HepG2 (cell line): ENCODE data around the gene C20orf204. TPM values are rescaled to one million over a fixed set of nuclear protein-coding genes. Genes with fewer than 3 reads are reported as not detected.
A peak's percentile ranks its signal among the peaks of the same experiment; 100 is the strongest.

ENCODE experiments used
- AGO1 ChIP-seq: fragments of 200-400 bp; formaldehyde crosslinking; IDR thresholded peaks from 2 replicates; pipeline ENCODE4 v1.6.1; 2017; ENCODE audit warnings: mild to moderate bottlenecking, low read depth, low read length, moderate library complexity; ENCODE audit not compliant: poor library complexity, severe bottlenecking
- CC2D1A ChIP-seq: sonication (generic); formaldehyde crosslinking; IDR thresholded peaks from 2 replicates; pipeline ENCODE4 v1.8.1; 2023; ENCODE audit warnings: mild to moderate bottlenecking, missing genetic modification reagents
- CHD2 ChIP-seq: IDR thresholded peaks from 2 replicates; pipeline ENCODE4 v1.6.1; 2011; ENCODE audit warnings: low read depth, low read length, improper control_type of control experiment
- CREM ChIP-seq, 2 experiments: sonication (generic) in 1 of 2; formaldehyde crosslinking in 1 of 2; IDR thresholded peaks; 2 replicates each; pipeline versions ENCODE4 v1.4.0 to v1.6.1; 2016 to 2020; ENCODE audit warnings: antibody characterized with exemption in 1 of 2, mild to moderate bottlenecking in 1 of 2, missing genetic modification reagents in 1 of 2
- FOSL2 ChIP-seq: sonication (generic); formaldehyde crosslinking; IDR thresholded peaks from 2 replicates; pipeline ENCODE4 v1.4.0; 2020; ENCODE audit warnings: missing genetic modification reagents
- GABPA ChIP-seq, 2 experiments: IDR thresholded peaks; 2 replicates each; pipeline ENCODE4 v1.6.1; 2011 to 2016; ENCODE audit warnings: low read depth in 2 of 2, low read length in 1 of 2, missing biosample characterization in 1 of 2, missing genetic modification characterization in 1 of 2
- GATAD1 ChIP-seq: IDR thresholded peaks from 2 replicates; pipeline ENCODE4 v1.6.1; 2016; ENCODE audit warnings: missing genetic modification reagents, missing compliant biosample characterization
- HIC2 ChIP-seq: sonication (generic); formaldehyde crosslinking; IDR thresholded peaks from 2 replicates; pipeline ENCODE4 v1.9.0; 2022; ENCODE audit warnings: low read depth, missing genetic modification reagents
- HINFP ChIP-seq: sonication (generic); formaldehyde crosslinking; IDR thresholded peaks from 2 replicates; pipeline ENCODE4 v1.4.0; 2020; ENCODE audit warnings: low read depth, mild to moderate bottlenecking, missing genetic modification reagents
- HNRNPLL ChIP-seq: fragments of 200-400 bp; formaldehyde crosslinking; IDR thresholded peaks from 2 replicates; pipeline ENCODE4 v1.6.1; 2017; ENCODE audit warnings: mild to moderate bottlenecking, low read depth, low read length; ENCODE audit not compliant: poor library complexity, severe bottlenecking
- KDM2A ChIP-seq: sonication (generic); formaldehyde crosslinking; IDR thresholded peaks from 2 replicates; pipeline ENCODE4 v1.4.0; 2020; ENCODE audit warnings: low read depth, missing genetic modification reagents, borderline replicate concordance
- KLF12 ChIP-seq: sonication (generic); formaldehyde crosslinking; IDR thresholded peaks from 2 replicates; pipeline ENCODE4 v1.4.0; 2020; ENCODE audit warnings: missing genetic modification reagents, borderline replicate concordance
- MAFF ChIP-seq: IDR thresholded peaks from 2 replicates; pipeline ENCODE4 v1.6.1; 2011; ENCODE audit warnings: low read depth, low read length, improper control_type of control experiment
- MED8 ChIP-seq: sonication (generic); formaldehyde crosslinking; IDR thresholded peaks from 2 replicates; pipeline ENCODE4 v1.8.1; 2023; ENCODE audit warnings: mild to moderate bottlenecking, missing genetic modification reagents; ENCODE audit not compliant: insufficient replicate concordance
- STAG1 ChIP-seq: sonication (generic); formaldehyde crosslinking; IDR thresholded peaks from 2 replicates; pipeline ENCODE4 v1.4.0; 2020; ENCODE audit warnings: missing genetic modification reagents
- TBX3 ChIP-seq: fragments of 450-650 bp; IDR thresholded peaks from 2 replicates; pipeline ENCODE4 v1.6.1; 2017; ENCODE audit warnings: antibody characterized with exemption, mild to moderate bottlenecking, inconsistent platforms, borderline replicate concordance
- ZNF138 ChIP-seq: sonication (generic); formaldehyde crosslinking; IDR thresholded peaks from 2 replicates; pipeline ENCODE4 v1.5.0; 2020; ENCODE audit warnings: mild to moderate bottlenecking, low read depth, missing genetic modification reagents
- ZNF143 ChIP-seq: sonication (generic); formaldehyde crosslinking; IDR thresholded peaks from 2 replicates; pipeline ENCODE4 v1.4.0; 2020; ENCODE audit warnings: missing genetic modification reagents
- ZNF335 ChIP-seq: sonication (generic); formaldehyde crosslinking; IDR thresholded peaks from 2 replicates; pipeline ENCODE4 v1.4.0; 2020; ENCODE audit warnings: missing genetic modification reagents
- ZNF501 ChIP-seq: sonication (generic); formaldehyde crosslinking; IDR thresholded peaks from 2 replicates; pipeline ENCODE4 v1.5.1; 2020; ENCODE audit warnings: mild to moderate bottlenecking, moderate library complexity, missing genetic modification reagents
- ZNF768 ChIP-seq: sonication (generic); formaldehyde crosslinking; IDR thresholded peaks from 2 replicates; pipeline ENCODE4 v1.4.0; 2020; ENCODE audit warnings: missing genetic modification reagents
- ZNF891 ChIP-seq: sonication (generic); formaldehyde crosslinking; IDR thresholded peaks from 2 replicates; pipeline ENCODE4 v1.5.0; 2020; ENCODE audit warnings: mild to moderate bottlenecking, missing genetic modification reagents
- ZSCAN30 ChIP-seq: sonication (generic); formaldehyde crosslinking; IDR thresholded peaks from 2 replicates; pipeline ENCODE4 v1.5.0; 2020; ENCODE audit warnings: mild to moderate bottlenecking, missing genetic modification reagents
- ZXDC ChIP-seq: sonication (generic); formaldehyde crosslinking; IDR thresholded peaks from 2 replicates; pipeline ENCODE4 v1.5.0; 2020; ENCODE audit warnings: mild to moderate bottlenecking, missing genetic modification reagents
- polyA plus RNA-seq, 8 experiments: library from polyadenylated mRNA; depleted of rRNA in 3 of 8; stranded (reverse) in 7 of 8; unstranded in 1 of 8; fragments of >200 nt; fragmentation: Illumina TruSeq in 4 of 8; extraction: Trizol in 4 of 8; gene quantifications; 2 replicates each; pipeline versions ENCODE4 v1.2.1 to v1.2.3, GENCODE V29; 2011 to 2016; ENCODE audit warnings: low read depth in 4 of 8, missing spikeins in 1 of 8, mixed read lengths in 1 of 8; ENCODE audit not compliant: insufficient read depth in 1 of 8
- total RNA-seq, 5 experiments: library from RNA; depleted of rRNA; stranded (reverse); fragments of >200 nt; fragmentation: Illumina TruSeq; extraction: Trizol; gene quantifications; 2 replicates each; pipeline ENCODE4 v1.2.3, GENCODE V29; 2016; ENCODE audit warnings: low read depth in 1 of 5

Gene C20orf204
- total and polyA plus RNA-seq, 2 of the 13 experiments (the other 11 are each of a cell fraction or from before 2014, with no cell fraction given), result 22.1 to 80.0 TPM

- TF ChIP-seq CHD2 (no peak), ZXDC (CRISPR knock-in tag) (no peak), HNRNPLL (peak; percentile 36), KDM2A (no peak; the same call in 1 of the 2 replicates), MED8 (CRISPR knock-in tag) (peak; percentile 20), HIC2 (0 out of 2 replicates have a peak, but pooled peaks have one; percentile 25), ZNF335 (CRISPR knock-in tag) (no peak), AGO1 (peak; percentile 49), MAFF (no peak), ZNF143 (no peak), ZNF768 (CRISPR knock-in tag) (peak; percentile 15; the same call in 1 of the 2 replicates), TBX3 (no peak), GABPA (IDR thresholded peaks at IDR 0.05; ENCODE audit: low read depth, low read length) (no peak), GABPA (CRISPR knock-in tag; IDR thresholded peaks at IDR 0.05; ENCODE audit: low read depth) (no peak), GATAD1 (0 out of 2 replicates have a peak, but pooled peaks have one; percentile 12), ZNF501 (CRISPR knock-in tag) (no peak; the same call in none of the 2 replicates), HINFP (peak; percentile 45; the same call in 1 of the 2 replicates), CREM (IDR thresholded peaks at IDR 0.05) (no peak), CREM (CRISPR knock-in tag; IDR thresholded peaks at IDR 0.05) (no peak), FOSL2 (CRISPR knock-in tag) (0 out of 2 replicates have a peak, but pooled peaks have one; percentile 14), KLF12 (no peak), ZNF138 (CRISPR knock-in tag) (no peak; the same call in 1 of the 2 replicates), ZSCAN30 (CRISPR knock-in tag) (no peak), ZNF891 (CRISPR knock-in tag) (peak; percentile 42; the same call in 1 of the 2 replicates), CC2D1A (CRISPR knock-in tag) (no peak), STAG1 (CRISPR knock-in tag) (no peak)
Observed at GRCh38 chr20:64079273-64080012, 43.5 kb downstream of the C20orf204 start, which contains the start of gene RGS19 (continued).
